ENCODE measurements around the gene PEPD. TPM values are rescaled to one million over a fixed set of nuclear protein-coding genes. Genes with fewer than 3 reads are reported as not detected.

The PEPD gene
- total RNA-seq, 1 experiment from 2014 or later: 116 TPM

- ChIA-PET POLR2A (no interaction called here), CTCF (no interaction called here)
- H3K36me3 ChIP-seq (ENCODE audit: control insufficient read depth, insufficient read depth, low read length): peaks cover 1% of the 10 kb centered on the region
- no peak overlapping the region for H3K4me3 Mint-ChIP-seq (ENCODE audit: unreplicated experiment)
- no peaks in the 10 kb centered on the region for H3K9me3 Mint-ChIP-seq (ENCODE audit: unreplicated experiment)
- DNase-seq: no peak
- H3K9me3 ChIP-seq: no peaks in the 10 kb centered on the region
- no TSS peak for BruUV-seq (replicated peaks)
- no peak overlapping the region for H3K4me3 ChIP-seq (ENCODE audit: low read depth, low read length)
- no peaks in the 10 kb centered on the region for H3K27me3 Mint-ChIP-seq (ENCODE audit: insufficient read depth, unreplicated experiment)
- H3K27ac Mint-ChIP-seq (ENCODE audit: unreplicated experiment): peak overlapping the region; percentile 6
- TF ChIP-seq CTCF (IDR thresholded peaks at IDR 0.05; ENCODE audit: insufficient read depth in 1 of 2, low read depth in 1 of 2, low read length in 1 of 2, severe bottlenecking in 1 of 2, unreplicated experiment in 1 of 2): no peak
- peaks cover 13% of the 10 kb centered on the region for H3K36me3 Mint-ChIP-seq (ENCODE audit: insufficient read depth, unreplicated experiment)
- H3K27me3 ChIP-seq (replicated peaks; ENCODE audit: control insufficient read depth, insufficient read depth, low read length): no peaks in the 10 kb centered on the region
- no peaks in the 10 kb centered on the region for H3K4me1 Mint-ChIP-seq (ENCODE audit: low read depth, unreplicated experiment)
- intact Hi-C loops (cut with micrococcal nuclease; ENCODE audit: unreplicated experiment): no loop called here
- H3K4me1 ChIP-seq: no peaks in the 10 kb centered on the region
These were observed 16.4 kb downstream of the PEPD start for GRCh38 chr19:33505148-33505547.

- intact Hi-C loops (cut with micrococcal nuclease; ENCODE audit: unreplicated experiment): no loop called here
- no peaks in the 10 kb centered on the region for H3K27me3 ChIP-seq (replicated peaks; ENCODE audit: control insufficient read depth, insufficient read depth, low read length)
- no peaks in the 10 kb centered on the region for H3K9me3 Mint-ChIP-seq (ENCODE audit: unreplicated experiment)
- no peaks in the 10 kb centered on the region for H3K4me1 Mint-ChIP-seq (ENCODE audit: low read depth, unreplicated experiment)
- POLR2A ChIA-PET: no interaction called here
- no TSS peak for BruUV-seq (replicated peaks)
- no peak overlapping the region for H3K27ac Mint-ChIP-seq (ENCODE audit: unreplicated experiment)
- TF ChIP-seq CTCF (IDR thresholded peaks at IDR 0.05; ENCODE audit: insufficient read depth in 1 of 2, low read depth in 1 of 2, low read length in 1 of 2, severe bottlenecking in 1 of 2, unreplicated experiment in 1 of 2): no peak
- H3K9me3 ChIP-seq: no peaks in the 10 kb centered on the region
- peaks cover 1% of the 10 kb centered on the region for H3K36me3 ChIP-seq (ENCODE audit: control insufficient read depth, insufficient read depth, low read length)
- H3K4me3 ChIP-seq (ENCODE audit: low read depth, low read length): no peak overlapping the region
- no peak overlapping the region for H3K4me3 Mint-ChIP-seq (ENCODE audit: unreplicated experiment)
- H3K27me3 Mint-ChIP-seq (ENCODE audit: insufficient read depth, unreplicated experiment): no peaks in the 10 kb centered on the region
- peaks cover 13% of the 10 kb centered on the region for H3K36me3 Mint-ChIP-seq (ENCODE audit: insufficient read depth, unreplicated experiment)
- H3K4me1 ChIP-seq: no peaks in the 10 kb centered on the region
- no peak for DNase-seq
- CTCF ChIA-PET: no interaction called here
These were observed 17.5 kb downstream of the PEPD start for GRCh38 chr19:33504058-33504444.

- Mint-ChIP-seq H3K9me3 (ENCODE audit: unreplicated experiment) (no peaks in the 10 kb centered on the region), H3K4me1 (ENCODE audit: low read depth, unreplicated experiment) (no peaks in the 10 kb centered on the region), H3K36me3 (ENCODE audit: insufficient read depth, unreplicated experiment) (peaks cover 13% of the 10 kb centered on the region), H3K27me3 (ENCODE audit: insufficient read depth, unreplicated experiment) (no peaks in the 10 kb centered on the region), H3K27ac (ENCODE audit: unreplicated experiment) (no peak overlapping the region), H3K4me3 (ENCODE audit: unreplicated experiment) (no peak overlapping the region)
- intact Hi-C loops (cut with micrococcal nuclease; ENCODE audit: unreplicated experiment): no loop called here
- Histone ChIP-seq H3K27me3 (replicated peaks; ENCODE audit: control insufficient read depth, insufficient read depth, low read length) (no peaks in the 10 kb centered on the region), H3K4me1 (no peaks in the 10 kb centered on the region), H3K4me3 (ENCODE audit: low read depth, low read length) (no peak overlapping the region), H3K36me3 (ENCODE audit: control insufficient read depth, insufficient read depth, low read length) (no peaks in the 10 kb centered on the region; the same call in 1 of the 2 replicates), H3K9me3 (no peaks in the 10 kb centered on the region)
- ChIA-PET CTCF (no interaction called here), POLR2A (no interaction called here)
- BruUV-seq (replicated peaks): no TSS peak
- no peak for TF ChIP-seq CTCF (IDR thresholded peaks at IDR 0.05; ENCODE audit: insufficient read depth in 1 of 2, low read depth in 1 of 2, low read length in 1 of 2, severe bottlenecking in 1 of 2, unreplicated experiment in 1 of 2)
- DNase-seq: no peak
These were observed 18.0 kb downstream of the PEPD start for GRCh38 chr19:33503433-33504057.
